Neuronal stem cell (in vitro differentiated cells): ENCODE measurements around the gene LGALS3.

Source experiments
- DNase-seq: peaks from one replicate; pipeline ENCODE4 v3.0.0-alpha.2; 2013; ENCODE audit warnings: low spot score
- H2AFZ ChIP-seq: one replicate; pipeline ENCODE4 v1.6.1; 2013; ENCODE audit warnings: mild to moderate bottlenecking, low read length, inconsistent platforms
- H2AK5ac ChIP-seq: 2 replicates; pipeline ENCODE4 v1.6.1; 2013; ENCODE audit warnings: low read depth, mild to moderate bottlenecking, inconsistent platforms, low read length, moderate library complexity, mixed read lengths
- H2BK120ac ChIP-seq: 2 replicates; pipeline ENCODE4 v1.6.1; 2013; ENCODE audit warnings: low read depth, mild to moderate bottlenecking, inconsistent platforms, low read length, moderate library complexity, mixed read lengths
- H2BK12ac ChIP-seq: one replicate; pipeline ENCODE4 v1.6.1; 2013; ENCODE audit warnings: low read length, inconsistent platforms
- H2BK15ac ChIP-seq: 2 replicates; pipeline ENCODE4 v1.6.1; 2013; ENCODE audit warnings: mild to moderate bottlenecking, low read length, inconsistent platforms, mixed read lengths
- H2BK5ac ChIP-seq: one replicate; pipeline ENCODE4 v1.6.1; 2013; ENCODE audit warnings: inconsistent platforms, mild to moderate bottlenecking, low read length, moderate library complexity
- H3K14ac ChIP-seq: one replicate; pipeline ENCODE4 v1.6.1; 2013; ENCODE audit warnings: low read length, inconsistent platforms
- H3K18ac ChIP-seq: 2 replicates; pipeline ENCODE4 v1.6.1; 2013; ENCODE audit warnings: low read length, inconsistent platforms
- H3K23ac ChIP-seq: 2 replicates; pipeline ENCODE4 v1.6.1; 2013; ENCODE audit warnings: low read depth, mild to moderate bottlenecking, mixed read lengths, low read length, inconsistent platforms; ENCODE audit not compliant: poor library complexity
- H3K27ac ChIP-seq: replicated peaks from 3 replicates; pipeline ENCODE4 v1.5.1; 2013; ENCODE audit warnings: low read length, inconsistent platforms
- H3K27me3 ChIP-seq, 3 experiments: 2 replicates each; pipeline ENCODE4 v1.6.1; 2013; ENCODE audit warnings: low read length in 3 of 3, mild to moderate bottlenecking in 2 of 3, inconsistent platforms in 1 of 3, low read depth in 1 of 3, mixed read lengths in 1 of 3, moderate library complexity in 1 of 3; ENCODE audit not compliant: control insufficient read depth in 3 of 3, insufficient read depth in 3 of 3
- H3K36me3 ChIP-seq, 2 donors: replicated peaks in 1 of 2; 2 replicates each; pipeline ENCODE4 v1.6.1; 2013; ENCODE audit warnings: low read length in 2 of 2; ENCODE audit not compliant: control insufficient read depth in 2 of 2, insufficient read depth in 2 of 2
- H3K4ac ChIP-seq: 2 replicates; pipeline ENCODE4 v1.6.1; 2013; ENCODE audit warnings: inconsistent platforms, mild to moderate bottlenecking, low read length, moderate library complexity
- H3K4me1 ChIP-seq, 2 donors: 1 replicate in 1 of 2; 2 replicates in 1 of 2; pipeline ENCODE4 v1.6.1; 2013; ENCODE audit warnings: low read length in 2 of 2, low read depth in 1 of 2; ENCODE audit not compliant: control insufficient read depth in 2 of 2, insufficient read depth in 1 of 2
- H3K4me2 ChIP-seq: one replicate; pipeline ENCODE4 v1.6.1; 2013; ENCODE audit warnings: mild to moderate bottlenecking, low read length, inconsistent platforms; ENCODE audit not compliant: insufficient read depth, poor library complexity, severe bottlenecking
- H3K4me3 ChIP-seq, 2 donors: 2 replicates each; pipeline ENCODE4 v1.5.1; 2013; ENCODE audit warnings: low read length in 2 of 2, mild to moderate bottlenecking in 2 of 2, inconsistent platforms in 1 of 2, moderate library complexity in 1 of 2
- H3K79me1 ChIP-seq: one replicate; pipeline ENCODE4 v1.6.1; 2013; ENCODE audit warnings: low read depth, mild to moderate bottlenecking, inconsistent platforms, low read length, moderate library complexity
- H3K9ac ChIP-seq: one replicate; pipeline ENCODE4 v1.6.1; 2013; ENCODE audit warnings: mild to moderate bottlenecking, low read depth, low read length, inconsistent platforms; ENCODE audit not compliant: poor library complexity
- H3K9me3 ChIP-seq, 2 donors: replicated peaks in 1 of 2; 2 replicates each; pipeline versions ENCODE3 to v1.6.1; 2013; ENCODE audit warnings: low read length in 2 of 2, mild to moderate bottlenecking in 2 of 2, inconsistent platforms in 1 of 2, low read depth in 1 of 2, mixed read lengths in 1 of 2, moderate library complexity in 1 of 2; ENCODE audit not compliant: control insufficient read depth in 2 of 2, insufficient read depth in 1 of 2
- H4K8ac ChIP-seq: one replicate; pipeline ENCODE4 v1.6.1; 2013; ENCODE audit warnings: low read depth, mild to moderate bottlenecking, inconsistent platforms, low read length, moderate library complexity
- H4K91ac ChIP-seq: one replicate; pipeline ENCODE4 v1.6.1; 2013; ENCODE audit warnings: low read length, low read depth, mild to moderate bottlenecking, inconsistent platforms; ENCODE audit not compliant: poor library complexity
- WGBS, 2 donors: extraction: QIAGEN DNeasy Blood & Tissue Kit; methylation state at CpG; one replicate each; pipeline ENCODE4 v1.1.7; 2013; ENCODE audit warnings: missing lambda C conversion rate in 2 of 2, mixed read lengths in 1 of 2; ENCODE audit not compliant: insufficient read length in 2 of 2, insufficient replicate concordance in 1 of 2; ENCODE audit errors: extremely low coverage in 2 of 2; 5-methylcytosine and 5-hydroxymethylcytosine counted together

LGALS3 gene

DNA sequence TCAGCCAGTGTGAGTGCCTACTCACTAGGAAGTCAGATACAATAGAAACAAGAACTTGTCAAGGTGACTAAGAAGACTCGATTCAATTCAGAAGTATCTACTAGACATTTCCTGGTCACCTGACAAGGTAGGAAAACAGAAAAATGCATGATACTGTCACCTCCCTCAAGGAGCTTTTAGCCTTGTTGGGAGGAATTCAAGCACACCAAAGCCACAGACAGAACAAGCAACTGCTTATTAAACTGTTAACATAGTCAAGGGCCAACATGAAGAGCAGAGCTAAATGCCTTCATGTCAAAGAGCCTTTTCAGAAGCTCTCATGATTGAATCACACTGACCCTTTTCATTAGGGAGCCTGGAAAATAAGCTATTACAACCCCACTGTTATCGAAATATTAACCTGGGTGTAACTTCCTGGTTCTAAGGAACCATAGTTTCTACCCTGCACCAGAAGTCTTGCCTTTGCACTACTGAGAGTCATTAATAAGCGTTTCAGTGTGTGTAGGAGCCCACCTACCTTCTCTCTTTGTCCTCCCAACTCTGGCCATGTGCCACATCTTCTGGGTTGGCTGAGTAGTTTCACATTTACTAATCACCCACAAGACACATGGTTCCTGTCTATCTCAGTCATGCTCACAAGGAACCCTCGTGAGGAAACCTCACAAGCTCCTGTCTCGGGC is 31.0 kb upstream of the LGALS3 start:
- Histone ChIP-seq H2BK12ac (no peak overlapping the region), H3K9me3 (no peaks in the 10 kb centered on the region), H2AK5ac (no peak overlapping the region), H2BK120ac (no peak overlapping the region), H2AFZ (no peak overlapping the region), H3K36me3 (no peaks in the 10 kb centered on the region), H3K18ac (no peak overlapping the region), H2BK5ac (no peak overlapping the region), H3K4me1 (peaks cover 7 to 9% of the 10 kb centered on the region in 2 donors), H4K91ac (no peak overlapping the region), H3K4me2 (no peak overlapping the region), H3K9ac (no peak overlapping the region), H4K8ac (no peak overlapping the region), H2BK15ac (no peak overlapping the region), H3K14ac (no peak overlapping the region), H3K4me3 (no peak overlapping the region), H3K79me1 (no peaks in the 10 kb centered on the region), H3K27ac (no peak overlapping the region), H3K27me3 (no peaks in the 10 kb centered on the region), H3K4ac (no peak overlapping the region), H3K23ac (no peak overlapping the region)
- no CpG with 5 or more reads among the region's 5 CpGs for WGBS, 2 donors
- DNase-seq, result no peak

DNA sequence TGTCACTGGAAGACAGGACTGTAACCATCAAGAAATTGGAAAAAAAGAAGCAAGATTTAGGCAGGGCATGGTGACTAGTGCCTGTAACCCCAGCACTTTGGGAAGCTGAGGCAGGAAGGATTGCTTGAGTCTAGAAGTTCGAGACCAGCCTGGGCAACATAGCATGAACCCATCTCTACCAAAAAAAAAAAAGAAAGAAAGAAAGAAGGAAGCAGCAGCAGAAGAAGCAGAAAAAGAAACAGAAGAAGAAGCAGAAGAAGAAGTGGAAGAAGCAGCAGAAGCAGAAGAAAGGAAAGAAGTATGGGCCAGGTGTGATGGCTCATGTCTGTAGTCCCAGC is 30.5 kb upstream of the LGALS3 start:
- no peak overlapping the region for H3K18ac ChIP-seq
- H2BK120ac ChIP-seq, result no peak overlapping the region
- no peak overlapping the region for H3K27ac ChIP-seq
- H3K14ac ChIP-seq, result no peak overlapping the region
- H2AFZ ChIP-seq, result no peak overlapping the region
- no peaks in the 10 kb centered on the region for H3K9me3 ChIP-seq
- no peak overlapping the region for H4K91ac ChIP-seq
- no peak overlapping the region for H3K4me3 ChIP-seq
- H3K27me3 ChIP-seq, result no peaks in the 10 kb centered on the region
- no peak overlapping the region for H2BK15ac ChIP-seq
- H3K4me2 ChIP-seq, result no peak overlapping the region
- no peak overlapping the region for H2AK5ac ChIP-seq
- no CpG with 5 or more reads among the region's 1 CpG for WGBS, 2 donors
- H3K4me1 ChIP-seq, result peaks cover 11 to 14% of the 10 kb centered on the region in 2 donors
- no peak overlapping the region for H2BK12ac ChIP-seq
- no peaks in the 10 kb centered on the region for H3K79me1 ChIP-seq
- no peak overlapping the region for H3K4ac ChIP-seq
- H3K9ac ChIP-seq, result no peak overlapping the region
- no peak for DNase-seq
- H2BK5ac ChIP-seq, result no peak overlapping the region
- H3K36me3 ChIP-seq, result no peaks in the 10 kb centered on the region
- no peak overlapping the region for H4K8ac ChIP-seq
- no peak overlapping the region for H3K23ac ChIP-seq

DNA sequence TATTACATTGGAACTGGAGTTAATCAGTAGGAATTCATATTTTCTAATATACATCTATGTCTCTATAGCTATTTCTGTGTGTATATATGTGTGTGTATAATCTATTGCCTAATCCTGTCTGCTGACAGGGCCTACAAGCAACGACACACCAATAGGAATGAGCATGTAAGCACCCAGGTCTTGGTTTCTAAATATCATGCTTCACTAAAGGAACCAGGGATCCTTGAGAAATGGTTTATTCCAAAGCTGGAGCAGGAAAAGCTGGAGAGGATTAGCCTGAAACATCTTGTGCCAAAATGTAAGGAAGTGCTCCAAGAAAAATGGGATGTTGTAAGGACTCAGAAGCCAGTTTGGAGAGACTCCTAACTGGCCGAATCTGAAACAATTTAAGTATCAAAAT is 29.3 kb upstream of the LGALS3 start:
- Histone ChIP-seq H3K4ac (no peak overlapping the region), H3K79me1 (no peaks in the 10 kb centered on the region), H2BK12ac (no peak overlapping the region), H3K9me3 (peaks cover 2 to 8% of the 10 kb centered on the region in 2 donors), H3K14ac (no peak overlapping the region), H3K23ac (no peak overlapping the region), H2BK120ac (no peak overlapping the region), H2AK5ac (no peak overlapping the region), H4K91ac (no peak overlapping the region), H3K4me3 (no peak overlapping the region), H3K4me2 (no peak overlapping the region), H3K4me1 (peaks cover 10 to 15% of the 10 kb centered on the region in 2 donors), H3K18ac (no peak overlapping the region), H4K8ac (no peak overlapping the region), H3K27me3 (no peaks in the 10 kb centered on the region), H3K36me3 (peaks cover 0 to 2% of the 10 kb centered on the region in 2 donors), H3K27ac (no peak overlapping the region), H3K9ac (no peak overlapping the region), H2BK15ac (no peak overlapping the region), H2BK5ac (no peak overlapping the region), H2AFZ (no peak overlapping the region)
- no CpG with 5 or more reads among the region's 2 CpGs for WGBS, 2 donors
- no peak for DNase-seq

DNA sequence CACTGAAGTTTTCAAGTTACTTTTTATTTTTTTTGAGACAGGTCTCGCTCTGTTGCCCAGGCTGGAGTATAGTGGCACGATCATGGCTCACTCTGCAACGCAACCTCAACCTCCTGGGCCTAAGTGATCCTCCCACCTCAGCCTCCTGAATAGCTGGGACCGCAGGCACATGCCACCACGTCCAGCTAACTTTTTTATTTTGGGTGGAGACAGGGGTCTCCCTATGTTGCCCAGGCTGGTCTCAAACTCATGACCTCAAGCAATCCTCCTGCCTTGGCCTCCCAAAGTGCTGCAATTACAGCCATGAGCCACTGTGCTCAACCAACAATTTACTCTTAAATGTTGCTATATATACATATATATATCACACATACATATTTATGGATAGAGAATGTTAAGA is 27.4 kb upstream of the LGALS3 start:
- Histone ChIP-seq H4K8ac (no peak overlapping the region), H3K4me1 (peaks cover 10 to 15% of the 10 kb centered on the region in 2 donors), H4K91ac (no peak overlapping the region), H2BK5ac (no peak overlapping the region), H3K79me1 (no peaks in the 10 kb centered on the region), H2BK12ac (peak overlapping the region; percentile 68), H2BK15ac (no peak overlapping the region), H3K4ac (no peak overlapping the region), H3K23ac (no peak overlapping the region), H3K4me3 (no peak overlapping the region), H3K27me3 (no peaks in the 10 kb centered on the region), H3K36me3 (peaks cover 0 to 2% of the 10 kb centered on the region in 2 donors), H3K27ac (no peak overlapping the region), H3K9ac (no peak overlapping the region), H2BK120ac (no peak overlapping the region), H3K9me3 (peaks cover 2 to 9% of the 10 kb centered on the region in 2 donors), H2AFZ (peak overlapping the region; percentile 84), H3K18ac (peak overlapping the region; percentile 49), H2AK5ac (no peak overlapping the region), H3K14ac (no peak overlapping the region), H3K4me2 (no peak overlapping the region)
- WGBS, 2 donors, result no CpG with 5 or more reads among the region's 5 CpGs
- DNase-seq, result no peak
